HG03064 (cell line): ENCODE measurements around the gene PCGF3.
A peak's percentile ranks its signal among the peaks of the same experiment; 100 is the strongest.

ENCODE experiments used
- ATAC-seq: cut with Tn5 transposase; IDR thresholded peaks from one replicate; pipeline ENCODE4 v1.9.1; 2021; ENCODE audit warnings: low read depth; ENCODE audit not compliant: unreplicated experiment

PCGF3 gene, protein sequence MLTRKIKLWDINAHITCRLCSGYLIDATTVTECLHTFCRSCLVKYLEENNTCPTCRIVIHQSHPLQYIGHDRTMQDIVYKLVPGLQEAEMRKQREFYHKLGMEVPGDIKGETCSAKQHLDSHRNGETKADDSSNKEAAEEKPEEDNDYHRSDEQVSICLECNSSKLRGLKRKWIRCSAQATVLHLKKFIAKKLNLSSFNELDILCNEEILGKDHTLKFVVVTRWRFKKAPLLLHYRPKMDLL

DNA sequence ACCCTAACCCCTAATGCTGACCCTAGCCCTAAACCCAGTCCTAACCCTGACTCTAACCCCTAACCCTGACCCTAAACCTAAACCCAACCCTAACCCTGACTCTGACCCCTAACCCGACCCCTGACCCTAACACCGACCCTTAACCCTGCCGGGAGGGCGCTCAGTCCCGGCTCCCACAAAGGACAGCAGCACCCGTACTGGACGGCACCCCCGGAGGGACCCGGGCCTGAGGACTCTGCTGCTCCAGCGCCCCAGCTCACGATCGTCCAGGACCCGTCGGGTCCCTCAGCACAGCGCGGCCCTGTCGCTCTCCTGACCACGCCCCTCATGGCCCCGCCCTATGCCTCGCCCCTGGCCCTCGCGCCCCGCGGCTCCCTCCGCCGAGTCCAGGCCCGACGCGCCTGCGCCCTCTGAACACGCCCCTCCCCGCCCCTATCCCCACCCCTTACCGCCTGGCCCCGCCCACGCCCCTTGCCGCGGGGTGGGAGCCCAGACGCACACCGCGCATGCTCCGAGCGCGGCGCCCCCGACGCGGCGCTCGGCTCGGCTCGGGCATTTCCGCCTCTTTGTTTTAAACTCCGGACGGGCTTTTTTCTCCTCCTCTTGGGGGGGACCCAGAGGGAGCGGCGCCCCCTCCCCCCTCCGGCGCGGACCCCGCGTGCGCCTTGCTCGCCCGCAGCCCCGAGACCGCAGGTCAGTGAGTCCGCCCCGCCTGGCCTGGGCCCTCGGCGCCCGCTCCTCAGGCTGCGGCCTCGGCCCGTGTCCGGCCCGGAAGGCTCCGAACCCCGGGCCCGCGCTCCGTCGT, at the start of gene PCGF3:
PCGF3 (plus strand) TSS at position 555 of the 805 bp plus-strand sequence. CDS start 27,849 bp downstream, outside the sequence.
- ATAC-seq: peak; percentile 88

DNA sequence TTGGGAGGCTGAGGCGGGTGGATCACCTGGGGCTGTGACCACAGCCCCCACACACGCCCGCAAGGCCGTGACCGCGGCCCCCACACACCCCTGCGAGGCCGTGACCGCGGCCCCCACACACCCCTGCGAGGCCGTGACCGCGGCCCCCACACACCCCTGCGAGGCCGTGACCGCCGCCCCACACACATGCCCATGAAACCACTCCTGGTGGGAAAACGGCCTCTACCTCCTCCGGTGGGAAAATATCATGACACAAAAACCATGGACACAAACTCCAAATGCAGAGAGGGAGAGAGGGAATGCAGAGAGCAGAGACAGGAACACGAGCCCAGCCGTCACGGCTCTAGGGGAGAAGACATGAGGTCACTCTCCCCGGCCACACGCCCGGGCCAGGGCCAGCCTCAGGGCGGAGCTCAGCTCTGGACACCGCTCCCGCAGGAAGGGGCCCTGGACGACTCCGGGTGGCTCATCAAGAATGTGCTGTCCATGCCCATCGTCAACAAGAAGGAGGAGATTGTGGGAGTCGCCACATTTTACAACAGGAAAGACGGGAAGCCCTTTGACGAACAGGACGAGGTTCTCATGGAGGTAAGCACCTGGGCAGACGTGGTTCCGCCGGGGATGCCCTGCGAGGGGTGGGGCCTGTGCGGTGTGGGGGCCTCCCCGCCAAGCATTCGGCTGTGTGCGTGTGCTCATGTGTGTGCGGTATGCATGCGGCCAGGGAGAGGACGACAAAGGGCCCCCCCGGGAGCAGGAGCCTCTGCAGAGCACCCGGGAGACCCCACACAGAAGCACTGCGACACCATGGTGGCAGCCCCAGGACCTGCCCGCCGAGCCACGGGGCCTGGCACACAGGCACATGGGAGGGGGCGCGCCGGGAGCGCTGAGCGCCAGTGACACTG, 48.9 kb upstream of the PCGF3 start:
- ATAC-seq: no peak

DNA sequence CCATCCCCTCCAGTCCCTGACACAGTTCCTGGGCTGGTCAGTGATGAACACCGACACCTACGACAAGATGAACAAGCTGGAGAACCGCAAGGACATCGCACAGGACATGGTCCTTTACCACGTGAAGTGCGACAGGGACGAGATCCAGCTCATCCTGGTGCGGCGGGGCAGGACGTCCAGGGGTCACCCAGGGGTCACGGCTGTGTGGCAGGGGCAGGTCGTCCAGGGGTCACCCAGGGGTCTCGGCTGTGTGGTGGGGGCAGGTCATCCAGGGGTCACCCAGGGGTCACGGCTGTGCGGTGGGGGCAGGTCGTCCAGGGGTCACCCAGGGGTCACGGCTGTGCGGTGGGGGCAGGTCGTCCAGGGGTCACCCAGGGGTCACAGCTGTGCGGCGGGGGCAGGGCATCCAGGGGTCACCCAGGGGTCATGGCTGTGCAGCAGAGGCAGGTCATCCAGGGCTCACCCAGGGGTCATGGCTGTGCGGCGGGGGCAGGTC, 48.2 kb upstream of the PCGF3 start:
- ATAC-seq: no peak

DNA sequence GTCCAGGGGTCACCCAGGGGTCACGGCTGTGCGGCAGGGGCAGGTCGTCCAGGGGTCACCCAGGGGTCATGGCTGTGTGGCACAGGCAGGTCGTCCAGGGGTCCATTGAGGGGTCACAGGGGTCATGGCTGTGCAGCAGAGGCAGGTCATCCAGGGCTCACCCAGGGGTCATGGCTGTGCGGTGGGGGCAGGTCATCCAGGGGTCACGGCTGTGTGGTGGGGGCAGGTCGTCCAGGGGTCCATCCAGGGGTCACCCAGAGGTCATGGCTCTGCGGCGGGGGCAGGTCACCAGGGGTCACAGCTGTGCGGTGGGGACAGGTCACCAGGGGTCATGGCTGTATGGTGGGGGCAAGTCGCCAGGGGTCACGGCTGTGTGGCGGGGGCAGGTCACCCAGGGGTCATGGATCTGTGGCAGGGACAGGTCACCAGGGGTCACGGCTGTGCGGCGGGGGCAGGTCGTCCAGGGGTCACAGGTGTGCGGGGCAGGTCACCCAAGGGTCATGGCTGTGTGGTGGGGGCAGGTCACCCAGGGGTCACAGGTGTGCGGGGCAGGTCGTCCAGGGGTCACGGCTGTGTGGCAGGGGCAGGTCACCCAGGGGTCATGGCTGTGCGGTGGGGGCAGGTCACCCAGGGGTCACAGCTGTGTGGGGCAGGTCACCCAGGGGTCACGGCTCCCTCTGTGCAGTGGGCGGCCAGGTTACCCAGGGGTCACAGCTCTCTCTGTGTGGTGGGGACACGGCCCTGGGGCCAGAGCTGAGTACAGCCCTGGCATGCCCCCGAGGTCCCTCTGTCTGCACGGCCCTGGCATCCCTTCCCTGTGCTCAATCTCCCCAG, 47.6 kb upstream of the PCGF3 start:
- ATAC-seq: no peak

DNA sequence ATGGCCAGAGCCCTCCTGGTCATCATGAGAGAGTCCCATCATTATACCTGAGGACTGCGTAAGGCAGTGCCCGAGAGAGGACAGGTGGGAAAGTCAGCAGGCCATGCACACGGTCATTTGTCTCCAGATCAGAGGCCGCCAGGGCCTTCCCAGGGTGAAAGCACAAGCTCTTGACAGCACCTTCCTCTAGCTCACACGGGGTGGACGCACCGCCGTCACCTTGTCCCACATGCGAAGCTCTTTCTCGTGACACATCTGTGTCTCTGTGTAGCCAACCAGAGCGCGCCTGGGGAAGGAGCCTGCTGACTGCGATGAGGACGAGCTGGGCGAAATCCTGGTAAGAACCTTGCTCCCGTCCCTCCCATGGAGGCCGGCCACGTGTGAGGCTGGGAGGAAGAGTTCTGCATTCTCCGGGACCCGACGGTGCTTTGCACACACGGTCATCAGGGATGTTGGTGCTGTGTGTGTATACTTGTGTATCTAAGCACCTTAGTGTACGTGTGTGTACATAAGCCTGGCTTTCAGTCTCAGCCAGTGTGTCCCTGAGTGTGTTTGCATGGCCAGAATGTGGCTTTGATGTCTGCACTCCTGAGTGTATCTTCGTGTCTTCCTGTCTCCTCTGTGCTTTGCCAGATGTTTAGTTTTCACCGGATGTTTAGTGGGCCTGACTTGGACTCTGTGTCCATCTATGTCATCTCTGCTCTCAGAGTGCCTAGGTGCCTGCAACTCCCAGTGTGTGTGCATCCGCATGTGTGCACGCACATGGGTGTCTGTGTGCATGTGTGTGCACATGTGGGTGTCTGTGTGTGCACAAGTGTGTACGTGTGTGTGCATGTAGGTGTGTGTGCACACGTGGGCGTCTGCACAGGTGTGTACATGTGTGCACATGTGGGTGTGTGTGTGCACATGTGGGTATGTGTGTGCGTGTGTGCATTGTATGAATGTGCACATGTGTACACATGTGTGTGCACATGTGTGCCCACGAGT, 46.7 kb upstream of the PCGF3 start:
- ATAC-seq: no peak

DNA sequence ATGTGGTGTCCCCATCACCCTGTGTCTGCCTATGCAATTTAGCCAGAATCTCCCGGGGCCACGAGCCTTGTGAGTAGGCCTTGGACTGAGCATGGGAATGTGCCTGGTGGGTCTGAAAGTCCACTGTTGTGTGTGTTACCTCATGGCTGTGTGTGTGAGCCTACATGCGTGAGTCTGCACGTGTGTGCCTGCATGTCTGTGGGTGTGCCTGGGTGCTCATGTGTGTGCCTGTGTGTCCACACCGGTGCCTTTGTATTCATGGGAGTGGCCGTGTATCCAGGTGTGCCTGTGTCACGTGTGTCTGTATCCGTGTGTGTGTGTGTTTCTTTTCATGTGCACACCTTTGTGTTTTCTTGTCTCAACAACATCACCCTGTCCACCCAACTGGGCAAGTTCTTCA, 45.8 kb upstream of the PCGF3 start:
- ATAC-seq: no peak

DNA sequence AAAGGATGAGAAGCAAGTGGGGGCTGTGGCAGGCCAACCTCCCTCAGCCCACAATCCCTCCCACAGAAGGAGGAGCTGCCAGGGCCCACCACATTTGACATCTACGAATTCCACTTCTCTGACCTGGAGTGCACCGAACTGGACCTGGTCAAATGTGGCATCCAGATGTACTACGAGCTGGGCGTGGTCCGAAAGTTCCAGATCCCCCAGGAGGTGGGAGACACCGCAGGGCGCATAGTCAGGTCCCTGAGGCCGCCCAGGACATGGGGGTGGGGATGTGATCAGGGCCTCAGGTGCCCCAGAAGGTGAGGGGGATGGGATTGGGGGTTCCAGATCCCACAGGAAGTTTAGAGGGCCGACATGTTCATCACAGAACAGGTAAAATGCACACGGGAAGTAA, 45.2 kb upstream of the PCGF3 start:
- no peak for ATAC-seq

DNA sequence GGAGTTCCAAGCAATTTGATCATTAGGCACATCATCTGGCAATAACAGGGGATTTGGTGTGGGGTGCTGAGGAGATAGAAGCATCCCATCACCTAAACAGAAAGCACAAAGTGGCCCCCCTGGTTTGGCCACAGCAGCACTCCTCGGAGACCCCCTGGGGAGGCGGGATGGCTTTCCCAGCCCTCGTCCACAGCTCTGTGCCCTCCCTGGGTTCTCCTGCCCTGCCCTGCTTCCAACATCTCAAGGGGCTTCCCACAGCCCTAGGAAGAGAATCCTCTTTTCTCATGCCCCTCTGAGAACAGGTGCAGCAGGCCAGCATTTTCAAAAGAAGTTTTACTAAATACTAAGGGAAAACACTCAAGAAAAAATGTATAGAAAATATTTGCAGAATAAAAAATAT, 44.4 kb upstream of the PCGF3 start:
- no peak for ATAC-seq

DNA sequence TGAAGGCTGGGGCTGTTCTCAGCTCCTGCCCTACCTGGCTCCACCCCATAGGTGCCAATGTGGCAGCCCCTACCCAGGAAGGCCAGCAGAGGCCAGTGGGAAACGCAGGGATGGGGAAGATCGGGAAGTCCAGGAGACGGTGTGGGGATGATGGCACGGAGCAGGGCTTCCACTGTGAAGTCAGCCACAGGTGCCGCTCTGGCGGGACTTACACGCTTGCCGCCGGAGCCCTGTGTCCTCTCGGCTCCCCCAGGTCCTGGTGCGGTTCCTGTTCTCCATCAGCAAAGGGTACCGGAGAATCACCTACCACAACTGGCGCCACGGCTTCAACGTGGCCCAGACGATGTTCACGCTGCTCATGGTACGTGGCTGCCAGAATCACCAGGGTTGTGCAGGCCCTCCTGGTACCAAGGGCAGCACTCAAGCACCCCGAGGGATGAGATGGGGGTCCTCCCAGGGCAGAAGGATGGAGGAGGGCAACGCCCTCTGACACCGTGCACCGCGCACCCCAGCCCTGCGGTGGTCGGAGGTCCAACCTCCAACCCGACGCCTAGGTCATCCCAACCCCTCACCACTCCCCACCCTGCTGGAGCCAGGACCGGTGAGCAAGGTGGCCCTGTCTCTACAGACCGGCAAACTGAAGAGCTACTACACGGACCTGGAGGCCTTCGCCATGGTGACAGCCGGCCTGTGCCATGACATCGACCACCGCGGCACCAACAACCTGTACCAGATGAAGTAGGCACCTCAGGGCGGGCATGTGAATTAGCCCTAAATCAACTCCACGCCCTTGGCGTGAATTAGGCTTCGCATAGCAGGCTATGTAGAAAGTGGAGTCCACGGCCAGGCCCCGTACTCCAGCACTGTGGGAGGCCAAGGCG, 43.5 kb upstream of the PCGF3 start:
- no peak for ATAC-seq

DNA sequence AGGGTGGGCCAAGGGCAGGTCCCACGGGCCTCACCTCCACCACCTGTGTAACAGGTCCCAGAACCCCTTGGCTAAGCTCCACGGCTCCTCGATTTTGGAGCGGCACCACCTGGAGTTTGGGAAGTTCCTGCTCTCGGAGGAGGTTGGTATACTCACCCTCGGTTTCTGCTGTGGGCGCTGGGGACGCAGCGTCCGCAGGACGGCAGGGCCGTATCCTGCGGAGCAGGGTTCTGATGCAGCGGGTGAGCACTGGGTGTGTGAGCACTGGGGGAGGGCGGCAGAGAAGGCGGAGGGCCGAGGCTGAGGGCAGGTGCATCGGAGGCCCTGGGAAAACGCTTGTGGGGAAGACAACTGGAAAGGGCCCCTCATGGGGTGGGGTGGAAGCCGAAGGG, 42.6 kb upstream of the PCGF3 start:
- no peak for ATAC-seq

DNA sequence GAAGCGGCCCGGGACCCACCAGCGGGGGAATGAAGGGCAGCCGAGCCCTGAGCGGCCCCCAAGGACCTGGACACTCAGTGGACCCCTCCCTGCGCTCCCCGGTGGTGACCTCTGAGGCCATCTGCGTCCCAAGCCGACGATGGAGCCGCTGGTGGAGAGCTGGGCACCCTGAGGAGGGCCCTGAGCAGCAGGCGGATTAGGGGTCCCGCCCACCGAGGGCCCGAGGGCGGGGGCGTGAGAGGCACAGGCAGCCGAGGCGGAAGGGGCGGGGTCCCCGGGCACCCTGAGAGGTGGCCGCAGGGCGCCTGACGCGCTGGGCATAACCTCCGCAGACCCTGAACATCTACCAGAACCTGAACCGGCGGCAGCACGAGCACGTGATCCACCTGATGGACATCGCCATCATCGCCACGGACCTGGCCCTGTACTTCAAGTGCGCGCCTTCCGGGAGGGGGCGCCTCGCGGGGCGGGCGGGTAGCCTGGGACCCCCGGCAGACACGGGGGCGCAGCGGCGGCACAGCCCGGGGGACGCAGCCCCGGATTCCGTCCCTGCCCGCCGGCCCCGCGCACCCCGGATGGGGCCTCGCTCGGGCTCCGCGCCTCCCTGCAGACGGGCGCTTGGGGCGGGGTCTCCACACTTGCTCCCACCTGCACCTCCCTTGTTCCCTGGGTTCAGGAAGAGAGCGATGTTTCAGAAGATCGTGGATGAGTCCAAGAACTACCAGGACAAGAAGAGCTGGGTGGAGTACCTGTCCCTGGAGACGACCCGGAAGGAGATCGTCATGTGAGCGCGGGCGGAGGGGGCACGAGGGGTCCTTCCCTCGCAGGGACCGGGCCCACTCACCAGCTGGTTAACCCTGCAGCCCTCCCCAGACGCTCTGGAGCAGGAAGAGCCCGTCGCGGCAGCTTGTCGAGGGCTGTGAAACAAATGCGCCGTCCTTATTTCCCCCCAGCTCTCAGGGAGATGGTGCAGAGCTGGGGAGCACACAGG, 41.9 kb upstream of the PCGF3 start:
- peak; percentile 72 for ATAC-seq

DNA sequence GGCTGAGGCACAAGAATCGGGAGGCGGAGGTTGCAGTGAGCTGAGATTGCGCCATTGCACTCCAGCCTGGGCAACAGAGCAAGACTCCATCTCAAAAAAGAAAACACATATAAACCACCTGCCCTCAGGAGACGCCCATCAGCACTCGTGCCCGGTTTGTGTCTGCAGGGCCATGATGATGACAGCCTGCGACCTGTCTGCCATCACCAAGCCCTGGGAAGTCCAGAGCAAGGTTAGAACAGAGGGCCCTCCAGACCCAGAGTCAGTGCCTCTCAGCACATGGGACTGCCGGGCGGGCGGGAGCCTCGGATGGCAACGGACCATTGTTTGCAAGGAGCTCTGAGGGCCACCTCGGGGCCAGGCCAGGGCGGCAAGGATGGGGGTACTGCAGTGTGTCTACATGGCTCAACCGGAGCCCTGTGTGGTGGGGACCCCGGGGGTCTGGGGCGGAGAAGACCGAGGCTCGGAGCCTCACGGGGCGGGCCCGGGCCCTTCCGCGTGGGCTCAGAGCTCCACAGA, 40.9 kb upstream of the PCGF3 start:
- ATAC-seq: no peak

DNA sequence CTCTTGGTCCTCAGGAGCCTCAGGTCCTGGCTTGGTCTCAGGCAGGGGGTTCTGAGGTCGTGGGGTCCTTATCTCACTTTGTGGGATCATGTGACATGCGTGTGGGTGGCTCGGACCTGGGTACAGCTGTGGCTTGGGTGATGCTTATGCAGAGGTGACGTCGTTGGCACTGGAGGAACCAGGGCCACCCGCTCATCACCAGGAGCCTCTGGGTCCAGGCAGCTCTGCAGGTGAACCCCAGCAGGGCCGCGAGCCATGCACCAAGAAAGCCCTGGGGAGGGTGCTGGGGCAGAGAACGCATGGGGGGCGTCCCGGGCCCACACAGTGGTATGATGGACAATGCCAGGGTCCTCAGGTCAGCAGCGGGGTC, 40.3 kb upstream of the PCGF3 start:
- no peak for ATAC-seq

DNA sequence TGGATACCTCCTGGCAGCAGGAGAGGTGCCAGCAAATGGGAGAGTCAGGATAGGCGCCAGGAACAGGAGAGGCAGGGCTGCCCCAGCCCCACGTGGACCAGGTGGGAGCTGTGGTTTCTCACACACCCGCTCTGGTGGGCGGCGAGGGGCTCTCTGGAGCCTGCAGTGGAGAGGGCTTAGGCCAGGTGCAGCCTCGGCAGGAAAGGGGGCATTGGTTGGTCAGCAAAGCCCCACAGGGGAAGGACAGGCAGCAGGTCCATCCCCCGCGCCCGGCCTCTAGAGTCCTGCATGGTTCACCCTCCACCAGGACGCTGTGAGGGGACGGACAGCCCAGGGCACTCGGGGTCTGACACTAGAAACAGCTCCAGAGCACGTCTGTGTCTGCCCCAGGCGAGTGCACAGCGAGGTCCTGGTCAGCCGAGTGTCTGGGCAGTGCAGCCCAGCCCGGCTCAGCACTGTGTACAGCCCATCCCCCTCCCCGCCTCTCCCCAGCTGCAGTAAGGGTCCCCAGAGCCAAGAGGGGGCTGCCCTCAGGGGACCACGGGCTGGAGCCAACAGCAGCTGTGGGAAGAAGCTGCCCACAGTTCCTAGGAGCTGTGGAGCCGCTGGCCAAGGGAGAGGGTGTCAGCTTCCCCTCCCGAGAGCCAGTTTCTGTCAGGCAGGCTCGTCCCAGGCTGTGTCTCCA, 39.7 kb upstream of the PCGF3 start:
- ATAC-seq: no peak

DNA sequence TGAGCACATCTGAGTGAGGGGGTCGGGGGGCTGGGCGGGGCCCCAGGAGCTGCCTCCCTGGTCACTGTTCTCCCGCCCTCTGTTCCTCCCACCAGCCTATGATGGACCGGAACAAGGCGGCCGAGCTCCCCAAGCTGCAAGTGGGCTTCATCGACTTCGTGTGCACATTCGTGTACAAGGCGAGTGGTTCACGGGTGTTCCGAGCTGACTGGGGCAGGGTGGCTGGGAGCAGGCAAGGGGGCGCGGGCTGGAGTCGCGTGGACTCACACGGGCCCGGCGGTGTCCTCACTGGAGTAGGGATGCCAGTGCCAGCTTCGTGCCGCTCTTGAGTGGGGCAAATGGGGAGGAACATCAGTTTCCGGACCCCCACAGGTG, 39.2 kb upstream of the PCGF3 start:
- no peak for ATAC-seq
